Subcutaneous adipose tissue (tissue), 4 donors: ENCODE data around the gene KDM4B. TPM values are rescaled to one million over a fixed set of nuclear protein-coding genes. Genes with fewer than 3 reads are reported as not detected.

ENCODE experiments used
- total RNA-seq, 4 donors: library from RNA; depleted of rRNA; stranded (reverse); fragments of >200 nt; gene quantifications; one replicate each; pipeline ENCODE4 v1.1.0, GENCODE V29; 2016
- TF ChIP-seq, protein P1 (sequence below): fragments of 450-650 bp; IDR thresholded peaks from one replicate; pipeline ENCODE4 v1.5.1; 2016; ENCODE audit warnings: low read depth, mild to moderate bottlenecking, control low read depth, antibody characterized with exemption, moderate library complexity

KDM4B gene
- total RNA-seq, 4 donors from 2014 or later: 19.4 to 56.1 (median 28.5) TPM

DNA sequence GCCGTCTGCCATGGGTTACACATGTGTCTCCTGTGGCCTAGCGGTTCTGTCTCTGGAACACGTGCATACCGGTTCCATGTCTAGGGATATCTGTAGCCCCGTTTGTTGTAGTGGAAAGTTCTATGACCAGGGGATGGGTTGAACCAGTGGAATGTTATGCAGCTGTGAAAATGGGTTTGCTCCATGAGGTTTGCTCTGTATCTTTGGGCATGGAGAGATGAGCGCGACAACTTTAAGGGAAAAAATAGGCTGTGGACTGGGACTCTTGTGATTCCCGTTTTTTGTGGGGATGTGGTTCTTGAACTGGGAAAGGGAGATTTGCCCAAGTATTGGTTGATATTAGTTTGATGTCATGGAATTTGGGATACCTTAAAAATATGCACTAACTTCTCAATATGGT, 120.4 kb downstream of the KDM4B start:
- TF ChIP-seq, protein P1, sequence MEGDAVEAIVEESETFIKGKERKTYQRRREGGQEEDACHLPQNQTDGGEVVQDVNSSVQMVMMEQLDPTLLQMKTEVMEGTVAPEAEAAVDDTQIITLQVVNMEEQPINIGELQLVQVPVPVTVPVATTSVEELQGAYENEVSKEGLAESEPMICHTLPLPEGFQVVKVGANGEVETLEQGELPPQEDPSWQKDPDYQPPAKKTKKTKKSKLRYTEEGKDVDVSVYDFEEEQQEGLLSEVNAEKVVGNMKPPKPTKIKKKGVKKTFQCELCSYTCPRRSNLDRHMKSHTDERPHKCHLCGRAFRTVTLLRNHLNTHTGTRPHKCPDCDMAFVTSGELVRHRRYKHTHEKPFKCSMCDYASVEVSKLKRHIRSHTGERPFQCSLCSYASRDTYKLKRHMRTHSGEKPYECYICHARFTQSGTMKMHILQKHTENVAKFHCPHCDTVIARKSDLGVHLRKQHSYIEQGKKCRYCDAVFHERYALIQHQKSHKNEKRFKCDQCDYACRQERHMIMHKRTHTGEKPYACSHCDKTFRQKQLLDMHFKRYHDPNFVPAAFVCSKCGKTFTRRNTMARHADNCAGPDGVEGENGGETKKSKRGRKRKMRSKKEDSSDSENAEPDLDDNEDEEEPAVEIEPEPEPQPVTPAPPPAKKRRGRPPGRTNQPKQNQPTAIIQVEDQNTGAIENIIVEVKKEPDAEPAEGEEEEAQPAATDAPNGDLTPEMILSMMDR: no peak

DNA sequence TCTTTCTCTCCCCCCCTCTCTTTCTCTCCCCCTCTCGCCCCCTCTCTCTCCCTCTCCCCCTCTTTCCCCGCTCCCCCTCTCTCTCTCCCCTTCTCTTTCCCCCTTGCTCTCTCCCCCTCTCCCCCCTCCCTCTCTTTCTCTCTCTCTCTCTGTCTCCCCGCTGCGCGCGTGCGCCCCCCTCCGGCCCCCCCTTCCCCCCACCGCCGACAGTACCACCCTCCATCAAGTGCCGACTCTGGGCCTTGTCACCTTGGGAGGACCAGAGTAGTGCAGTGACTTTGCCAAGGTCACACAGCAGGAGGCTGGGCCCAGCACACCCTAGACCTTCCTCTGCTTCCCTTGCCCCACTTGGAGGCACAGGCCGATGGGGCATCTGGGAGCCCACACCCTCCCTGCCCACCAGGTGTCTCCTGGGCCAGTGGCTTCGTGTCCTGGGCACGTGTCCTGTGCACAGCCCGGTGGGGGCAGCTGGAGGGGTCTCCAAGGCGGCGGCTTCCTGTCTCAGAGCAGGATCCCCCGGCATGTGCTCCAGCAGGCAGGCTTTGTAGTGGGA, 121.6 kb downstream of the KDM4B start:
- TF ChIP-seq, protein P1: no peak

DNA sequence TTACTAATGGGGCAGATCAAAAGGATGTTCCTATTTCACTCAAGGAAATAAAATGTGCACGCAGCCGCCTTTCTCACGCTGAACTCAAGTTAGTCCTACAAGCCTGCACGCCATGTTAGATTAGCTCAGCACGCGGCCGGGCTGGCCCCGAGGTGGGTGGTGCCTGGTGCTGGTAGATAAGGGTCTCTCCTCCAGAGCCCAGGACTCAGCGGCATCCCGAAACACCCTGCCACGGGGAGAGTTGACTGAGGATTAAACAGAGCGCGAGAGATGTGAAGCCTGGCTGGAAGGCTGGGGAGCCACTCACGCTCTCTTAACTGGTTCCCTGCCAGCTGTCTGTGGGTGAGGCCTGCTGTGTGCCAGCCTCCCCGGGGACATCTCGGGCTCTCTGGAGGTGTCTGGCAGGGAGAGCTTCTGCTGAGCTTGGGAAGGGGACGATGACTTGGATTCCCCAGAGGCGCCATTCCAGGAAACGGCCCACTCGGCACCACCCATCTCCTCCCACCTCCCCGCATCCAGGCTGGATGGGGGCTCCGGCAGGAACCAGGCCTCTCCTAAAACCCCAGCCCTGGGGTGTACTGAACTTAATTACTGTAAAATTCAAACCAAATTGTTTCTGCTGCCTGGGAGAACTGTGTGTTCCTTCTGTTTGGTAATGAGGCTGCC, 122.2 kb downstream of the KDM4B start:
- TF ChIP-seq, protein P1: no peak

DNA sequence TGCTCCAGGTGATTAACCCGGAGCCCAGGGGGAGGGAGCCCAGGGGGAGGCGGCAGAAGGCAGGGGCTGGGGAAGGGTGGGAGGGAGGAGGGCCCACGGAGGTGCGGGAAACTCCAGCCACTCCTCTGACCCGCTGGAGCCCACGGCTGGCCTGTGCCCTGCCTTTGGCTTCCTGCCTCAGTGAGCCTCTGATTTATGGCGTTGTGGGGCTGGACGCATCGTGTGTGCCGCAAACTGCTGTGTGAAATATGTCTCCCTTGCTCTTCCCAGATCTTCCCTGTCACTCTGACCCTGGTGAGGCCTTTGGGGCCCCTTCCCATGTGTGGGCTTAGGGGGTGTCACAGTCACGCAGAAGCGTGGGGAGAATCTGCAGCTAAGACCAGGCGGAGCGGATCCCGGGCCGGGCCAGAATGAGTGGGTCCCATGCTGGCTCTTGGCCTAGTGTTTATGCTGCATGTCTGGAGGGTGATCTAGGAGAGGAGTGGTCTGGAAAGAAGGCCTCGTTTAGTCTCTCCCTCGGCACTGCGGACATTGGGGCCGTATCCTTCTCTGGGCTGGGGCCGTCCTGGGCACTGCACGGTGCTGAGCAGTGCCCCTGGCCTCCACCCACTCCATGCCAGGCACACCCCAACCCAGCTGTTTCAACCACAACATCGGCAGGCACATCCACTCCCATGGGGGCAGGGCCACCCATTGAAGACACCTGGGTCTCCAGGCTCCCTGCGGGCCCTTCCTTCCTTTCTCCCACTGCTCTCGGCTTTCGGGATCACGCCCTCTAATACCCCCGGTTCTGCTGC, 123.0 kb downstream of the KDM4B start:
- TF ChIP-seq, protein P1: no peak

DNA sequence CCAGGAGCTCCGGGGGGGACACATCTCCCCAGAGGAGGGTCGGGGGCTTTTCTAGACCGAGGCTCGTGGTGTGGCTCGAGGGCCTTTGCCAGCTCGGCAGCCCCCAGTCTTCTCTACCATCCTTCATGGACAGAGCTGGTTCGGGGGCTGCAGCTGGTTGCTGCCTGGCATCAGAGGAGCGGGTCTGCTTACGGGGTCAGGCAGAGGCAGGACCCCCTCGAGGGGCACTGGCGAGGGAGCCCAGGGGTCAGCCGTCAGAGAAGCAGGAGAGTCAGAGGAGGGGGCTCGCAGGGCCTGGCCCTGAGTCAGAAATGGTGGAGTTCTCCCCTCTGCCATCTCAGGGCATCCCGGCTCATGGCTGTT, 123.5 kb downstream of the KDM4B start:
- TF ChIP-seq, protein P1: no peak

DNA sequence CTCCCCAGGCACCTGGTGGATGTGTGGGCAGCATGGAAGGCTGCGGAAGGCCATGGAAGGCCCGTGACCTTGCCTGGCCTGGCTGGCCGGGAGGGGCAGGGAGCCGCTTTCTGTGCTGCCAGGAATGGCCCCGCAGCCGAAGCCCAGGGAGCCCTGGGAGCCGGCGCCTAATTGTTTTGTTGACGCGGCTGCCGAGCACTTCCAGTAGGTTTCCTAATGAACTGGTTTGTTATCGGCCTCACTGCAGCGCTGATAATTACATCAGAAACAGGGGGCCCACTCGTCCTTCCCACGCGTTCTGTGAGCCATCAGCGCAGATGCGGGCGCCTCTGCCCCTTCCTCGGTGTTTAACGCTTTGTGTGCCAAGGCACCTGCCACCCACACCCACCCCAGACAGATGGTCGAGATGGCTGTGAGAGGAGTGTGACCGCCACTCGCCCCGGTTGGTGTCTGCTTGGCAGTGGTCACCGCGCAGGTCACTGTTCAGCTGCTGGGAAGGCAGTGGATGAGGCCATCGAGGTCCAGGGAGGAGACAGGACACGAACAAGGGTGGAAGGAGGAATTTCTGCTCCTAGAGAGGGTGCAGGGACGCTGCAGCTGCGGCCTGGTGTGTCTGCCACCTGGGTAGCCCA, 124.5 kb downstream of the KDM4B start:
- TF ChIP-seq, protein P1: no peak
